ENCODE results near the gene ERC1.

GRCh38 chr12:1435044-1435443 lies 444.0 kb downstream of the ERC1 start:
- no peak for TF ChIP-seq POLR2A (IDR thresholded peaks at IDR 0.05)
- TF ChIP-seq, protein P1, sequence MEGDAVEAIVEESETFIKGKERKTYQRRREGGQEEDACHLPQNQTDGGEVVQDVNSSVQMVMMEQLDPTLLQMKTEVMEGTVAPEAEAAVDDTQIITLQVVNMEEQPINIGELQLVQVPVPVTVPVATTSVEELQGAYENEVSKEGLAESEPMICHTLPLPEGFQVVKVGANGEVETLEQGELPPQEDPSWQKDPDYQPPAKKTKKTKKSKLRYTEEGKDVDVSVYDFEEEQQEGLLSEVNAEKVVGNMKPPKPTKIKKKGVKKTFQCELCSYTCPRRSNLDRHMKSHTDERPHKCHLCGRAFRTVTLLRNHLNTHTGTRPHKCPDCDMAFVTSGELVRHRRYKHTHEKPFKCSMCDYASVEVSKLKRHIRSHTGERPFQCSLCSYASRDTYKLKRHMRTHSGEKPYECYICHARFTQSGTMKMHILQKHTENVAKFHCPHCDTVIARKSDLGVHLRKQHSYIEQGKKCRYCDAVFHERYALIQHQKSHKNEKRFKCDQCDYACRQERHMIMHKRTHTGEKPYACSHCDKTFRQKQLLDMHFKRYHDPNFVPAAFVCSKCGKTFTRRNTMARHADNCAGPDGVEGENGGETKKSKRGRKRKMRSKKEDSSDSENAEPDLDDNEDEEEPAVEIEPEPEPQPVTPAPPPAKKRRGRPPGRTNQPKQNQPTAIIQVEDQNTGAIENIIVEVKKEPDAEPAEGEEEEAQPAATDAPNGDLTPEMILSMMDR (IDR thresholded peaks at IDR 0.05), result no peak
- TF ChIP-seq POLR2AphosphoS5 (IDR thresholded peaks at IDR 0.05; ENCODE audit: insufficient read depth in 1 of 2, low read depth in 1 of 2), result no peak

Data from vagina (tissue), 2 donors.